DND-41 (cell line): ENCODE measurements around the gene ACTL6B.

ENCODE experiments used
- ATAC-seq: fragments of 200-7000 bp; cut with Tn5 transposase; 3 replicates; pipeline ENCODE4 v1.9.1; 2021; ENCODE audit warnings: low read depth; ENCODE audit not compliant: insufficient read depth
- DNase-seq: peaks from one replicate; pipeline ENCODE4 v3.0.0-alpha.2; 2020
- H2AFZ ChIP-seq: 2 replicates; pipeline ENCODE4 v1.6.0; 2012; ENCODE audit warnings: low read depth, low read length
- H3K27ac ChIP-seq: 2 replicates; pipeline ENCODE4 v1.5.1; 2012; ENCODE audit warnings: low read length, inconsistent platforms
- H3K27me3 ChIP-seq: fragments of 200-600 bp; sonication (generic); 2 replicates; pipeline ENCODE4 v1.6.0; 2012; ENCODE audit warnings: low read length, mild to moderate bottlenecking, inconsistent platforms; ENCODE audit not compliant: insufficient read depth, poor library complexity
- H3K36me3 ChIP-seq: 2 replicates; pipeline ENCODE4 v1.5.1; 2012; ENCODE audit warnings: low read length, inconsistent platforms; ENCODE audit not compliant: insufficient read depth
- H3K4me1 ChIP-seq: 2 replicates; pipeline ENCODE4 v1.5.1; 2012; ENCODE audit warnings: mild to moderate bottlenecking, low read length; ENCODE audit not compliant: insufficient read depth
- H3K4me2 ChIP-seq: 2 replicates; pipeline ENCODE4 v1.6.0; 2012; ENCODE audit warnings: mild to moderate bottlenecking, moderate library complexity, low read length, inconsistent platforms; ENCODE audit not compliant: insufficient read depth
- H3K4me3 ChIP-seq, 2 experiments: fragments of 200-600 bp in 1 of 2; shearing (Covaris generic) in 1 of 2; 2 replicates each; pipeline ENCODE4 v1.5.1; 2012 to 2016; ENCODE audit warnings: inconsistent platforms in 2 of 2, low read length in 2 of 2, mild to moderate bottlenecking in 2 of 2, low read depth in 1 of 2, moderate library complexity in 1 of 2
- H3K79me2 ChIP-seq: 2 replicates; pipeline ENCODE4 v1.6.0; 2012; ENCODE audit warnings: low read length, inconsistent platforms; ENCODE audit not compliant: insufficient read depth
- H3K9ac ChIP-seq: 2 replicates; pipeline ENCODE4 v1.6.0; 2012; ENCODE audit warnings: low read depth, mild to moderate bottlenecking, inconsistent platforms, low read length, moderate library complexity
- H3K9me3 ChIP-seq: 2 replicates; pipeline ENCODE4 v1.5.1; 2012; ENCODE audit warnings: low read length, moderate library complexity, mild to moderate bottlenecking, inconsistent platforms; ENCODE audit not compliant: insufficient read depth, severe bottlenecking
- H4K20me1 ChIP-seq: 2 replicates; pipeline ENCODE4 v1.6.0; 2012; ENCODE audit warnings: low read length; ENCODE audit not compliant: insufficient read depth
- EZH2 ChIP-seq: IDR thresholded peaks from 3 replicates; pipeline ENCODE4 v1.6.1; 2012; ENCODE audit warnings: borderline replicate concordance, low read depth, mild to moderate bottlenecking, moderate library complexity, low read length, inconsistent platforms; ENCODE audit not compliant: severe bottlenecking
- TF ChIP-seq, protein P1 (sequence below): IDR thresholded peaks from 2 replicates; pipeline ENCODE4 v1.5.1; 2012; ENCODE audit warnings: borderline replicate concordance, low read length, moderate library complexity, mild to moderate bottlenecking; ENCODE audit not compliant: poor library complexity, severe bottlenecking; ENCODE audit errors: extremely low read depth

ACTL6B gene

DNA sequence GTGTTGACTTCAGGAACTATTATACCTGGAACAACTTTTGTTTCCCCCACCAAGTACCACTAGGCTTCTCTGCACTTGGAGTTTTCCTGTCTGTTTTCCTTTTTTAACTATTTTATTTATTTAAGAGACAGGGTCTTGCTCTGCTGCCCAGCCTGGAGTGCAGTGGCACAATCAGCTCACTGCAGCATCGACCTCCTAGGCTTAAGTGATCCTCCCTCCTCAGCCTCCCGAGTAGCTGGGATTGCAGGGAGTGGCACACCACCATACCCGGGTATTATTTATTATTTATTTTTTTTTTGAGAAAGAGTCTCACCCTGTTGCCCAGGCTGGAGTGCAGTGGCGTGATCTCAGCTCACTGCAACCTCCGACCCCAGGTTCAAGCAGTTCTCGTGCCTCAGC, 39.9 kb upstream of the ACTL6B start:
- Histone ChIP-seq H3K4me2 (no peak overlapping the region), H3K36me3 (peaks cover 12% of the 10 kb centered on the region; the same call in 1 of the 2 replicates), H3K9me3 (no peaks in the 10 kb centered on the region), H3K9ac (no peak overlapping the region), H3K27me3 (peaks cover 4% of the 10 kb centered on the region), H3K27ac (no peak overlapping the region), H3K4me3 (no peak overlapping the region), H3K79me2 (peaks cover 26% of the 10 kb centered on the region), H3K4me1 (peaks cover 29% of the 10 kb centered on the region), H4K20me1 (peaks cover 22% of the 10 kb centered on the region), H2AFZ (no peak overlapping the region)
- TF ChIP-seq EZH2: no peak
- TF ChIP-seq, protein P1, sequence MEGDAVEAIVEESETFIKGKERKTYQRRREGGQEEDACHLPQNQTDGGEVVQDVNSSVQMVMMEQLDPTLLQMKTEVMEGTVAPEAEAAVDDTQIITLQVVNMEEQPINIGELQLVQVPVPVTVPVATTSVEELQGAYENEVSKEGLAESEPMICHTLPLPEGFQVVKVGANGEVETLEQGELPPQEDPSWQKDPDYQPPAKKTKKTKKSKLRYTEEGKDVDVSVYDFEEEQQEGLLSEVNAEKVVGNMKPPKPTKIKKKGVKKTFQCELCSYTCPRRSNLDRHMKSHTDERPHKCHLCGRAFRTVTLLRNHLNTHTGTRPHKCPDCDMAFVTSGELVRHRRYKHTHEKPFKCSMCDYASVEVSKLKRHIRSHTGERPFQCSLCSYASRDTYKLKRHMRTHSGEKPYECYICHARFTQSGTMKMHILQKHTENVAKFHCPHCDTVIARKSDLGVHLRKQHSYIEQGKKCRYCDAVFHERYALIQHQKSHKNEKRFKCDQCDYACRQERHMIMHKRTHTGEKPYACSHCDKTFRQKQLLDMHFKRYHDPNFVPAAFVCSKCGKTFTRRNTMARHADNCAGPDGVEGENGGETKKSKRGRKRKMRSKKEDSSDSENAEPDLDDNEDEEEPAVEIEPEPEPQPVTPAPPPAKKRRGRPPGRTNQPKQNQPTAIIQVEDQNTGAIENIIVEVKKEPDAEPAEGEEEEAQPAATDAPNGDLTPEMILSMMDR: no peak
- no peak for ATAC-seq
- no peak for DNase-seq

DNA sequence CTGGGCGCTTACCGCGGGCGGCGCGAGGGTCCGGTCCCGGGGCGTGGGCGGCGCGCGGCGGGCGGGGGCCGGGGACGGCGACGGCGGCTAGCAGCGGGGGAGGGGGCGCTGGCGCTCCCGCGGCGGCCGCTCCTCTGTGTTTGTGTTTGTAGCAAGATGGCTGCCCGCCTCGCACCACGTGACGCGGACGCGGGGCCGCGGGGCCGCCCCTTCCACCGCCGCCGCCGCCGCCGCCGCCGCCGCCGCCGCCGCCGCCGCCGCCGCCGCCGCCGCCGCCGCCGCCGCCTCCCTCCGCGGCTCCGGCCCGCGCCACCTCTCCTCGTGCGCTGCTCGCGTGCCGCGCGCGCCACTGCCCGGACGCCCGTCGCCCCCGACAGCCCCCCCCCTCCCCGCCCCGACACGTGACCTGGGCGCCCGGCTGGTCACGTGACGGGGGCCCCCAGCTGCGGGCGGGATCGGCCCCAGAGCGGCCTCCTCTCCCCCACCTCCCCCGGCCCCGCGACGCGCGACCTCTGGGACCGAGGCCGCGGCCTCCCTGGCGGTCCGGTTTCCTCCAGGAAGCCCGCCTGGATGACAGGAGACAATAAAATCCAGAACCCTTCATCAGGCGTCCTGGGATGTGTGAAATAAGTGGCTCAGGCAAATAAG, 38.0 kb upstream of the ACTL6B start, which contains the start of gene GIGYF1:
Gene GIGYF1 (minus strand): TSS at position 153 of the 648 bp plus-strand sequence. CDS start 6,012 bp downstream, outside the sequence.
- Histone ChIP-seq H3K9me3 (no peaks in the 10 kb centered on the region), H4K20me1 (peaks cover 40% of the 10 kb centered on the region), H3K27me3 (no peaks in the 10 kb centered on the region), H2AFZ (peak within 1 kb of the TSS; percentile 78), H3K79me2 (peaks cover 45% of the 10 kb centered on the region), H3K4me3 (peak within 1 kb of the TSS; percentile 93 to 99), H3K9ac (peak within 1 kb of the TSS; percentile 84), H3K4me2 (peak within 1 kb of the TSS; percentile 86), H3K4me1 (peaks cover 41% of the 10 kb centered on the region), H3K27ac (peak within 1 kb of the TSS; percentile 72), H3K36me3 (peaks cover 29% of the 10 kb centered on the region)
- ATAC-seq (peak; percentile 36), DNase-seq (peak; percentile 71)
- TF ChIP-seq, protein P1: no peak
- no peak for TF ChIP-seq EZH2

DNA sequence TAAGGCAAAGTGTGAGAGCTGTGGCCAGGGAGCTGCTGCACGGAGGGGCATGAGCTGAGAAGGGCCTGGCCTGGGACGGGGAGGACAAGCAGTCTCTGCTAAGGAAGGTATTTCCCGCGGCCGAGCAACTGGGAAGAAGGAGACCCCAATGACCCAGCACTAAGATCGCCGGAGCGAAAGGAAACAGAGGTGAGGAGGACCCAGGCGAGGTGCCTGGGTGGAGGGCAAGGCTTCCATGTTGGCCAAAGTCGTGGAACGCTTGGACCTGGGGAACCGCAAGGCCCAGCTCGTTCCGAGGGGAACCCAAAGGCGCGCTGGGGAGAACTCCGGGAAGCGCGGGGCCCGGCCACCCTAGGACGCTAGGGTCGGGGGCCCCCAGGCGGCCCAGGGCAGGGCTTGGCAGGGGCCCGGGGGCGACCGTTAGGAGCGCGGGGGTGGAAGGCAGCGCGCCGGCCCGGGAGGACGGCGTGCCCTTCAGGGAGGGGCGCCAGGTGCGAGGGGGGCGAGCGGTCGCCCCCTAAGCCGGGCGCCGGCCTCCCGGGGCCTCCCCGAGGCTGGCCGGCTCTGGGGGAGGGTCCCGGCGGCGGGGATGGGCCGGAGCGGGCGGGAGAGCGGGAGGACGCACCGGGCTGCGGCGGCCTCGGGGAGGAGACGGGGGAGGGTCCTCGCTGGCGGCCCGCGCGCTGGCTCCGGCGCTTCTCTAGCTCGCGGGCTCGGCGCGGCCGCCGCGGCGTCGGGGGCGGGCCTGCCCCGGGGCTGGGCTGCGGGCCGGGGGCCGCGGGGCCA, 37.3 kb upstream of the ACTL6B start:
- Histone ChIP-seq H4K20me1 (peaks cover 47% of the 10 kb centered on the region), H3K4me1 (peaks cover 42% of the 10 kb centered on the region), H3K27ac (peak overlapping the region; percentile 72), H3K9ac (peak overlapping the region; percentile 84), H3K4me3 (peak overlapping the region; percentile 93 to 99), H3K36me3 (peaks cover 36% of the 10 kb centered on the region), H3K4me2 (peak overlapping the region; percentile 86), H3K27me3 (no peaks in the 10 kb centered on the region), H3K79me2 (peaks cover 52% of the 10 kb centered on the region), H3K9me3 (no peaks in the 10 kb centered on the region), H2AFZ (no peak overlapping the region)
- TF ChIP-seq EZH2: no peak
- TF ChIP-seq, protein P1: no peak
- no peak for DNase-seq
- ATAC-seq: peak; percentile 22; the same call in 2 of the 3 replicates
